ENCODE measurements around the gene HTT.

HTT gene

GRCh38 chr4:3209551-3210325 is 135.3 kb downstream of the HTT start:
- FAIRE-seq: no peak
- no peak for DNase-seq (ENCODE audit: insufficient read length, low spot score)
- no peak for TF ChIP-seq CTCF (IDR thresholded peaks at IDR 0.05; ENCODE audit: insufficient read depth, missing control alignments)

- TF ChIP-seq CTCF (IDR thresholded peaks at IDR 0.05; ENCODE audit: insufficient read depth, missing control alignments): no peak
- FAIRE-seq (no peak), DNase-seq (ENCODE audit: insufficient read length, low spot score) (no peak)
Measured at GRCh38 chr4:3210467-3210866, 136.0 kb downstream of the HTT start.

GRCh38 chr4:3211866-3212265 is 137.4 kb downstream of the HTT start:
- TF ChIP-seq CTCF (IDR thresholded peaks at IDR 0.05; ENCODE audit: insufficient read depth, missing control alignments): no peak
- no peak for FAIRE-seq
- no peak for DNase-seq (ENCODE audit: insufficient read length, low spot score)

- no peak for FAIRE-seq
- TF ChIP-seq CTCF (IDR thresholded peaks at IDR 0.05; ENCODE audit: insufficient read depth, missing control alignments): no peak
- no peak for DNase-seq (ENCODE audit: insufficient read length, low spot score)
Measured at GRCh38 chr4:3212391-3213105, 138.1 kb downstream of the HTT start.

- FAIRE-seq (no peak), DNase-seq (ENCODE audit: insufficient read length, low spot score) (no peak)
- no peak for TF ChIP-seq CTCF (IDR thresholded peaks at IDR 0.05; ENCODE audit: insufficient read depth, missing control alignments)
Measured at GRCh38 chr4:3213106-3213425, 138.6 kb downstream of the HTT start.

- FAIRE-seq: no peak
- TF ChIP-seq CTCF (IDR thresholded peaks at IDR 0.05; ENCODE audit: insufficient read depth, missing control alignments): no peak
- DNase-seq (ENCODE audit: insufficient read length, low spot score): no peak
Measured at GRCh38 chr4:3213661-3214250, 139.3 kb downstream of the HTT start.

- DNase-seq (ENCODE audit: insufficient read length, low spot score) (no peak), FAIRE-seq (no peak)
- no peak for TF ChIP-seq CTCF (IDR thresholded peaks at IDR 0.05; ENCODE audit: insufficient read depth, missing control alignments)
Measured at GRCh38 chr4:3215256-3215655, 140.8 kb downstream of the HTT start.
